Medulla oblongata (tissue), 1 donor: ENCODE measurements around the gene CXorf38.

Source experiments
- DNase-seq: peaks from one replicate; pipeline ENCODE4 v3.0.0-alpha.2; 2015; ENCODE audit errors: extremely low spot score

The CXorf38 gene

GRCh38 chrX:40647307-40648197, at the start of gene CXorf38:
CXorf38 (minus strand) TSS chrX:40647561; CDS start chrX:40647520, 41 bp downstream.
- DNase-seq, result peak; percentile 87

- no peak for DNase-seq
Observed at GRCh38 chrX:40694802-40695201, 47.4 kb upstream of the CXorf38 start.

GRCh38 chrX:40688929-40689328, 41.6 kb upstream of the CXorf38 start:
- no peak for DNase-seq

- no peak for DNase-seq
Observed at GRCh38 chrX:40687169-40687568, 39.8 kb upstream of the CXorf38 start.

- no peak for DNase-seq
Observed at GRCh38 chrX:40685362-40685918, 38.1 kb upstream of the CXorf38 start.

GRCh38 chrX:40684092-40684491, 36.7 kb upstream of the CXorf38 start:
- DNase-seq, result no peak

GRCh38 chrX:40683245-40683644, 35.9 kb upstream of the CXorf38 start:
- DNase-seq, result no peak

GRCh38 chrX:40671126-40671525, 23.8 kb upstream of the CXorf38 start:
- no peak for DNase-seq

- peak; percentile 30 for DNase-seq
Observed at GRCh38 chrX:40663880-40664630, 16.7 kb upstream of the CXorf38 start.

GRCh38 chrX:40663078-40663740, 15.8 kb upstream of the CXorf38 start:
- no peak for DNase-seq

- no peak for DNase-seq
Observed at GRCh38 chrX:40661489-40661888, 14.1 kb upstream of the CXorf38 start.

- DNase-seq, result no peak
Observed at GRCh38 chrX:40660381-40660780, 13.0 kb upstream of the CXorf38 start.

GRCh38 chrX:40653535-40653934, 6.2 kb upstream of the CXorf38 start:
- no peak for DNase-seq

GRCh38 chrX:40652664-40653063, 5.3 kb upstream of the CXorf38 start:
- DNase-seq, result no peak

- peak; percentile 72 for DNase-seq
Observed at GRCh38 chrX:40651620-40652223, 4.4 kb upstream of the CXorf38 start.

GRCh38 chrX:40646489-40647306, 663 bp downstream of the CXorf38 start:
- DNase-seq, result peak; percentile 22

- peak; percentile 74 for DNase-seq
Observed at GRCh38 chrX:40644821-40645358, 2.5 kb downstream of the CXorf38 start.

- peak; percentile 64 for DNase-seq
Observed at GRCh38 chrX:40644176-40644575, 3.2 kb downstream of the CXorf38 start.

- no peak for DNase-seq
Observed at GRCh38 chrX:40637687-40638086, 9.7 kb downstream of the CXorf38 start.

GRCh38 chrX:40632199-40632598, 15.2 kb downstream of the CXorf38 start:
- DNase-seq, result no peak
